ENCODE results near the gene NMBR. TPM values are rescaled to one million over a fixed set of nuclear protein-coding genes. Genes with fewer than 3 reads are reported as not detected.

NMBR gene
- total and polyA plus RNA-seq, 12 donors: 0.11 to 0.15 TPM; not detected in 10

GRCh38 chr6:142167486-142167885 is 20.6 kb upstream of the NMBR start:
- no peak for DNase-seq
- Histone ChIP-seq H3K4me1 (replicated peaks in 1 of 2) (peaks cover 0 to 8% of the 10 kb centered on the region in 2 donors), H3K4me3 (no peak overlapping the region), H3K27ac (no peak overlapping the region), H3K27me3 (no peaks in the 10 kb centered on the region), H3K36me3 (replicated peaks in 1 of 2) (peaks cover 0 to 29% of the 10 kb centered on the region in 2 donors), H3K9me3 (replicated peaks in 1 of 3) (no peaks in the 10 kb centered on the region)
- 84 to 89% (median 86%) methylated on average over 2 of the region's 2 CpGs for WGBS, 4 donors
- intact Hi-C loops (cut with DNase I): no loop called here
- TF ChIP-seq, protein P1, sequence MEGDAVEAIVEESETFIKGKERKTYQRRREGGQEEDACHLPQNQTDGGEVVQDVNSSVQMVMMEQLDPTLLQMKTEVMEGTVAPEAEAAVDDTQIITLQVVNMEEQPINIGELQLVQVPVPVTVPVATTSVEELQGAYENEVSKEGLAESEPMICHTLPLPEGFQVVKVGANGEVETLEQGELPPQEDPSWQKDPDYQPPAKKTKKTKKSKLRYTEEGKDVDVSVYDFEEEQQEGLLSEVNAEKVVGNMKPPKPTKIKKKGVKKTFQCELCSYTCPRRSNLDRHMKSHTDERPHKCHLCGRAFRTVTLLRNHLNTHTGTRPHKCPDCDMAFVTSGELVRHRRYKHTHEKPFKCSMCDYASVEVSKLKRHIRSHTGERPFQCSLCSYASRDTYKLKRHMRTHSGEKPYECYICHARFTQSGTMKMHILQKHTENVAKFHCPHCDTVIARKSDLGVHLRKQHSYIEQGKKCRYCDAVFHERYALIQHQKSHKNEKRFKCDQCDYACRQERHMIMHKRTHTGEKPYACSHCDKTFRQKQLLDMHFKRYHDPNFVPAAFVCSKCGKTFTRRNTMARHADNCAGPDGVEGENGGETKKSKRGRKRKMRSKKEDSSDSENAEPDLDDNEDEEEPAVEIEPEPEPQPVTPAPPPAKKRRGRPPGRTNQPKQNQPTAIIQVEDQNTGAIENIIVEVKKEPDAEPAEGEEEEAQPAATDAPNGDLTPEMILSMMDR (IDR thresholded peaks at IDR 0.05): no peak
- TF ChIP-seq POLR2A (IDR thresholded peaks at IDR 0.05): no peak

DNA sequence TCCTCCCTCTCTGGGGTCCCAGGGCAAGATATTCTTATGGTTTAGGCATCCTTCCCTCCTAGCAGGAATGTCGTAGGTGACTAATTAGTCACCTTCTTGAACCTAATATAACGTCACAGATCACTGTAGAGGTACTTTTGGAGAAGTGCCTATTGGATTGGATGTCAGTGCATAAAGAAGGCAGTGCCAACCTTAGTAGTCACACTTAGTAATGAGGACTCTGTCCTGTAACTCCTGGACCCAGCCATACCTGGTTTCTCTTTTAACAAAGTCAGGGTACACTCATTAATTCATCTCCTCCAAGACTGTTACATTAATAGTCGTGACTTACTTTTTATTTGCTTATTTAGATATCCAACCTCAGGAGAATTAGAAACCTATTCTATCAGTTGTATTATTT is 20.1 kb upstream of the NMBR start:
- Histone ChIP-seq H3K4me1 (replicated peaks in 1 of 2) (peaks cover 0 to 8% of the 10 kb centered on the region in 2 donors), H3K9me3 (replicated peaks in 1 of 3) (no peaks in the 10 kb centered on the region), H3K27ac (no peak overlapping the region), H3K4me3 (no peak overlapping the region), H3K36me3 (replicated peaks in 1 of 2) (peaks cover 0 to 25% of the 10 kb centered on the region in 2 donors), H3K27me3 (no peaks in the 10 kb centered on the region)
- TF ChIP-seq, protein P1 (IDR thresholded peaks at IDR 0.05): no peak
- TF ChIP-seq POLR2A (IDR thresholded peaks at IDR 0.05): no peak
- no peak for DNase-seq
- 77 to 88% (median 86%) methylated on average over 3 of the region's 3 CpGs for WGBS, 4 donors
- intact Hi-C loops (cut with DNase I): no loop called here

DNA sequence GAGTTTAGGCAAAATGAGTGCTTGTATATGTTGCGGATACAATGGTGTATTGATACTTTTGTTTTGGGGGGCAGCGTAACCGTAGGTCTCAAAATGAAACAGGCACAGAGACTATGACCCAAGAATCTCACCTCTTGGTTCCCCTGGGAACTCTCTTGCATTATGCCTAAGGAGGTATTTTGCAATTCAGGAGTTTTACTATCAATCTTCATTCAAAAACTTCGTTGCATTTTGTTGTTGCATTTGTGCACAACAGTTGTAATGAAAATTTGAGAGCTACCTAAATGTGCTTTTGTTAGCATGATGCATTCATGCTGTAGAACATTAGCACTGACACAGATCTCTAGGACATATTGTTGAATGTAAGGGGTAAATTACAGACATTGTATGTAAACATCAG is 18.3 kb upstream of the NMBR start:
- H3K4me3 ChIP-seq: no peak overlapping the region
- H3K36me3 ChIP-seq (replicated peaks in 1 of 2): peaks cover 0 to 8% of the 10 kb centered on the region in 2 donors
- WGBS, 4 donors: 92 to 96% (median 94%) methylated on average over 4 of the region's 4 CpGs
- no peaks in the 10 kb centered on the region for H3K27me3 ChIP-seq
- H3K27ac ChIP-seq: no peak overlapping the region
- no peaks in the 10 kb centered on the region for H3K9me3 ChIP-seq (replicated peaks in 1 of 3)
- H3K4me1 ChIP-seq (replicated peaks in 1 of 2): peaks cover 0 to 8% of the 10 kb centered on the region in 2 donors
- TF ChIP-seq POLR2A (IDR thresholded peaks at IDR 0.05): no peak
- TF ChIP-seq, protein P1 (IDR thresholded peaks at IDR 0.05): no peak
- intact Hi-C loops (cut with DNase I): no loop called here
- no peak for DNase-seq

DNA sequence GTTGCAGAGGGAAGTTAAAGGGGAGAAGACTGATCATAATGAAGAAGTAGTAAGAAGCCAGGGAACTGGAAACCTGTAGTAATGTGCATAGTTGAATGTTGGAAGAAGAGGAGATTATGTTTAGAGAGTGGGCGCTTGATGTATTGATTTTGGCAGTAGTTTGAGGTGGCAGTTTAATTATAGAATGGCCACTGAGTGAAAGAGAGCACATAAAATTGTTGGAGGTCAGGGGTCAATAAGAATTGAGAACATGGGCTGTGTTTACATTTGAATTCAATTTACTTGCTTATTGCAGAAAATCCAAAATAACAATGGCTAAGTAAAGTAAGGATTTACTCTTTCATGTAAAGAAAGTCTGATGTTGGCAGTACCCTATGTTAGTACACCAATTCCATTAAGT is 15.9 kb upstream of the NMBR start:
- WGBS, 4 donors: 79 to 93% (median 82%) methylated on average over 1 of the region's 1 CpG
- TF ChIP-seq POLR2A (IDR thresholded peaks at IDR 0.05): no peak
- TF ChIP-seq, protein P1 (IDR thresholded peaks at IDR 0.05): no peak
- intact Hi-C loops (cut with DNase I): no loop called here
- no peaks in the 10 kb centered on the region for H3K9me3 ChIP-seq (replicated peaks in 1 of 3)
- H3K27ac ChIP-seq: no peak overlapping the region
- H3K36me3 ChIP-seq (replicated peaks in 1 of 2): peaks cover 0 to 4% of the 10 kb centered on the region in 2 donors
- DNase-seq: no peak
- peaks cover 0 to 8% of the 10 kb centered on the region in 2 donors for H3K4me1 ChIP-seq (replicated peaks in 1 of 2)
- no peaks in the 10 kb centered on the region for H3K27me3 ChIP-seq
- H3K4me3 ChIP-seq: no peak overlapping the region
